HG03175 (cell line): ENCODE data around the gene CARM1.
"Not testable (repeated sequence)": the region's sequence is repeated elsewhere in the genome, so short reads cannot be mapped to it uniquely, and the experiment has no call there.

Experiments
- ATAC-seq: cut with Tn5 transposase; IDR thresholded peaks from one replicate; pipeline ENCODE4 v1.9.1; 2021; ENCODE audit warnings: mild to moderate bottlenecking, moderate library complexity; ENCODE audit not compliant: unreplicated experiment

Gene CARM1

DNA sequence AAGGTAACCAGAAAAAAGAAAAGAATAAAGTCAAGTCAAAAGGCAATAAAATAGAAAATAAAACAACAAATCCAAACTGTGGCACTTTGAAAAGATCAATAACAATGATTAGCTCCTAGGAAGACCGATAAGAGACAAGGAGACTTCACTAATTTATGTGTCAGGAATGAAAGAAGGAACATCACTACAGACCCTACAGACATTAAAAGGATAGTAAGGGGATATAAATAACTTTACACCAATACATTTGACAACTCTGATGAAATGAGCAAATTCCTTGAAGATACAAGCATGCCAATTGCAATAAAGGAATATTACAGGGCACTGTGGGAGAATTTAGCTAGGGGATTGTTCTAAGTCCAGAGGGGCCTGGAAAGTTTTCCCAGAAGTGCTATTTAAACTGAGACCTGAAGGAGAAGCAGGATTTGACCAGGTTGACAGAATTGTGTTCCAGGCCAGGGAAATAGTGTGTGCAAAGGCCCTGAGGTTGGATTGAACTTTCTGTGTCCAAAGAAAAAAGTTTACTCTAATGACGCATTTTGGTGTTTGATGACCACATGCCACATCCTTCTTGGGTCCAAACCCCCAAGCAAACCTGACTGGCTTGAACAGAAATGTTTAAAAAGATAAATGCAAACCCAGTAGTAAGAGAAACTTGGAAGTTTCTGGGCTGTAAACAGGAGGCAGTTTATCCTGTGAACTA is 24.7 kb upstream of the CARM1 start:
- no peak for ATAC-seq

DNA sequence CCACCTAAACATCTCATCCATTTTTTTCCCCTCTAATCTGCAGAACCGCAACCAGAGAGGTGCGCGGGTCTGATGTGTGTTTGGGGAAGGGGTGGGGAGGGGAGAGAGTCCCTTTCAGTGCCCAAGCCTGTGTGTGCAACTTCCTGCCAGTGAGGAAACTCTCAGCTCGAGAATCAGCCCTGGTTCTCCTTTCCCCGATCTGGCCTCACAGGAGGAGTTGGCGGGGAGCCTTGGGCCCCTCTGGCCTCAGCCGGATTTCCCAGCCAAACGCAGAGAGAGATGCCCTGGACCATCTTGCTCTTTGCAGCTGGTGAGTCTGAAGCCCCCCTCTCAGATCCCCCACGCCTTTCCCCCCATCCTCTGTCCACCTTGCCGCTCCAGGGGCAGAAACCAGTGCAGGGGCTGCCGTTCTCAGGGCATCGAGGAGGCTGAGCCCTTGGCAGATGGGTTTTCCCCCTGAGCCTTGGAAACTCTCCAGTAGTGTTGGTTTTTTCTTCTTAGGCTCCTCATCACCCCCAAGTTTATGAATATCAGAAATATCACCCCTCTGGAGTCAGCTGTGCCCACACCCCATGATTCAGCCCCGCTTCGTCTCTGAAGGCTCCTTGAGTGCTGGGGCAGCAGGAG is 23.0 kb upstream of the CARM1 start, which contains the start of gene C19orf38:
C19orf38 (plus strand) TSS at position 186 of the 627 bp plus-strand sequence; CDS start at position 280, 94 bp downstream.
- ATAC-seq: no peak

DNA sequence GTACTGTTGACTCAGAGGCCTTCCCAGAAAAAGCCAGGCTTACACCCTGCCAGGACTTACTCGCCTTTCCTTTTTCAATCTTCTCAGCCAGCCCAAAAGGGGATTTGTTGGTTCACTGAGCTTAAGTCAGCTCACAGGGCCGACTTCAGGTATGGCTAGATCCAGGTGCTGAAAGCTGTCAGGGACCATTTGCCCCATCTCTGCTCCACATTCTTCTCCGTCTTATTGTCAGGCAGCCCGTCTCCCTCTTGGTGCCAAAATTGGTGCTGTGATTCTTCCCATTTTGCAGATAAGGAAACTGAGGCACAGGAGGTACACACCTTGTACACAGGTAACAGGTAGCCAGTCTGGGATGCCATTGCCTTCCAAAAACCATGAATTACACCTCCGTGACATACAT is 20.7 kb upstream of the CARM1 start:
- ATAC-seq: no peak

DNA sequence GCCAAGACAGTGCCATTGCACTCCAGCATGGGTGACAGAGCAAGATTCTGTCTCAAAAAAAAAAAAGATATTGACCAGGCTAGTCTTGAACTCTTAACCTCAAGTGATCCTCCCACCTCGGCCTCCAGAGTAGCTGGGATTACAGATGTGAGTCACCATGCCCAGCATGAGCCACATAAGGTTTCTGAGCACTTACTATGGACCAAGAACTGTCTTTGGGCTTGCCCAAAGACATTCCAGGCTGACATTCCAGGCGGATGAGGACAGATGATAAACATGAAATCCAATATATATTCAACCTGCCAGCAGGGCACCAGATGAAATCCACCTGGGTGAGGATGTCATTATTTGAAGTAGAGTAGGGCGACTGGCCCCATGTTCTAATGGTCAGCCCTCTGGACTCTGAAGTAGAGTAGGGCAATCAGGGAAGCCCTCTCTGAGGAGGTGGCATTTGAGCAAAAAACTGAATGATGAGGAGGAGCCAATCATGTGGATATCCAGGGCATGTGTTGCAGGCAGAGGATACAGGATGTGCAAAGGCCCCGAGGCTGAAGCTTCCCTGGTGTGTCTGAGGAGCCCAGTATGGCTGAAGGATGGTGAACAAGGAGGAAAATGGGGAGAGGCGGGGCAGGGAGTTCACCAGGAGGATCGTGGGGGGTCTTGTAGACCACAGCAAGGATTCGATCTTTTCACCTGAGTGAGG is 19.1 kb upstream of the CARM1 start:
- no peak for ATAC-seq

DNA sequence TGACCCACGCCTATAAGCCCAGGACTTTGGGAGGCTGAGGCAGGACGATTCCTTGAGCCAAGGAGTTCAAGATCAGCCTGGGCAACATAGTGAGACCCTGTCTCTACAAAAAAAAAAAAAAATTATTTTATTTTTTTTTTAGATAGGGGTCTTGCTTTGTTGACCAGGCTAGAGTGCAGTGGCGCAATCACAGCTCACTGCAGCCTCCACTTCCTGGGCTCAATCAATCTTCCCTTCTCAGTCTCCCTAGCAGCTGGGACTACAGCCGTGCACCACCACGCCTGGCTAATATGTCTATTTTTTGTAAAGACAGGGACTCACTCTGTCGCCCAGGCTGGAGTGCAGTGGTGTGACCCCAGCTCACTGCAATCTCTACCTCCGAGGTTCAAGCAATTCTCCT is 18.4 kb upstream of the CARM1 start:
- no peak for ATAC-seq

DNA sequence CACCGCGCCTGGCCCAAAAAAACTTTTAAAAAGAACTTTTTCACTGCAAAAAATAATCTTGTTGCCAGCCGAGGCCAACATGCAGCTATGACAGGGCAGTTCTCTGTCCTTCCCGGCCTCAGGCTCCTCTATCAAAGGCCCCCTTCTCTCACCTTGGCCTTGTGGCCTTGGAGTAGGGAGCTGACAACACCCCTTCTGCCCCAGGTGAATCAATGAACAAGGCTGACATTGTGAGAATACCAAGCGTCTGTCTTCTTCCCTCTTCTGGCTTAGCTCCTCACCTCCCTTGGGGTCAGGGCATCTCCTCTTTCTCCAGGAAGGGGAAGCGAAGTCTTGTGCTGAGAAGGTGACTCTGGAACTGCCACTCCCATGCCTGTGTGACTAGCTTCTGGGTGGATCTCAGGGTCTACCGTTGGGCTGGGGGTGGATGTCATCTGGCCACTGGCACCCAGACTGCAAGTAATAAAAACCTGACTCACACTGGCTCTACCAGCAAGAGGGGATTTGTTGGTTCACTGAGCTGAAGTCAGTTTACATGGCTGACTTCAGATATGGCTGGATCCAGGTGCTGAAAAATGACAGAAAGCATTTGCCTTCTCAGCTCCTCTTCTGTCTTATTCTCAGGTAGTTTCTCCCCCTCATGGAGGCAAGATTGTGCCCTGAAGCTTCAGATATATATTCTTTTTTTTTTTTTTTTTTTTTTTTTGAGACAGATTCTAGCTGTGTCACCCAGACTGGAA is 16.8 kb upstream of the CARM1 start:
- no peak for ATAC-seq

DNA sequence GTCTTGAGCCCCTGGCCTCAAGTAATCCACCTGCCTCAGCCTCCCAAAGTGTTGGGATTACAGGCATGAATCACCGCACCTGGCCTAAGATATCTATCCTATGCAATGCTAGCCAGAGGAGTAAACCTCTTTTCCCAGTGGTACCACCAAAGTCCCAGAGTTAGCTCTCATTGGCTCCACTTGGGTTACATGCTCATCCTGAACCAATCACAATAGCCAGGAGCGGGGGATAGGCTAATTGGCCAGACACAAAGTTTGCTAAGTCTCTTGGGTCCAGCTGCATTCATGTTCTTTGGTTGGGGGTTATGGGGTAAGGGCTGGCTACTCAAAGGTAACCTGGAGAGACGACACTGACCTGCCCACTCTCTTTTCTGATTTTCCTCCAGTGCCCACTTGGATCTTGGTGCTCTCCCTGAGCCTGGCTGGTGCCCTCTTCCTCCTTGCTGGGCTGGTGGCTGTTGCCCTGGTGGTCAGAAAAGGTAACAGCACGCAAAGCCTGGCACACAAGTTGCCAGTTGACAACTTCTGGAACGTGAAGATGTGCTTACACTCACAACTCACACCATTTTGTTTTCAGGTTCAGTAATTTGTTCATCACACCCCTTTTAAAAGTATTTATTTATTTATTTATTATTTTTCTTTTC is 15.4 kb upstream of the CARM1 start:
- ATAC-seq: no peak

DNA sequence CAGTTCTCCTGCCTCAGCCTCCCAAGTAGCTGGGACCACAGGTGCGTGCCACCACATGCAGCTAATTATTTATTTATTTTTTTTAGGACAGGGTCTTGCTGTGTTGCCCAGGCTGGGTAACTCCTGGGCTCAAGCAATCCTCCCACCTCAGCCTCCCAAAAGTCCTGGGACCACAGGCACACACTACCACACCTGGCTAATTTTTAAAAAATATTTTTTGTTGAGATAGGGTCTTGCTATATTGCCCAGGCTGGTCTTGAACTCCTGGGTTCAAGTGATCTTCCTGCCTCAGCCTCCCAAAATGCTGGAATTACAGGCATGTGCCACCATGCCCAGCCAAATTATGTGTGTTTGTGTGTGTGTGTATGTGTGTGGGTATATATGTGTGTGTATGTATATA is 14.5 kb upstream of the CARM1 start:
- ATAC-seq: not testable (repeated sequence)

DNA sequence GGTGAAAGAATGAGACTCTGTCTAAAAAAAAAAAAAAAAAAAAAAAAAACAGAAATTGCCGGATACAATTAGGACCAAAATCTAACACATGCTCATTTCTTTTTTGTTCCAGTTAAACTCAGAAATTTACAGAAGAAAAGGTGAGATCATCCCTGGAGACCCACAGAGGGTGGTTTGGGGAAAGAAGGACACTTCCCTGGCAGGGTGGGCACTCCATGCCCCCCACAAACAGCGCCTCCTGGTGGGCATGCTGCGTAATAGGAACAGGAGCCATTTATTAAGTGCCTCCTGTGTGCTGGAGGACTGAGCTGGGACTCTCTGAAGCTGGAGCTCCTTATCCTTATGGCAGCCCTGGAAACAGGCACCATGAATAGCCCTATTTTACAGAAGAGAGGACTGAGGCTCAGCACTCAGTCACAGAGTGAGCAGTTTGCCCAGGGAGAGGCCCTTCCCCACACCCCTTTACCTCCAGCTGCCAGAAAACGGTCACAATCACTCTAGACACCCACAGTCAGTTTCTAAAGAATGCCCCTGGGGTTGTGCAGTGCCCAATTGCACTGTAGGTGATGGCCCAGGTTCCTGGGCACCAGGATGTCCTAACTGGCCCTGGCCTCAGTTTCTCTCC is 13.0 kb upstream of the CARM1 start:
- no peak for ATAC-seq

DNA sequence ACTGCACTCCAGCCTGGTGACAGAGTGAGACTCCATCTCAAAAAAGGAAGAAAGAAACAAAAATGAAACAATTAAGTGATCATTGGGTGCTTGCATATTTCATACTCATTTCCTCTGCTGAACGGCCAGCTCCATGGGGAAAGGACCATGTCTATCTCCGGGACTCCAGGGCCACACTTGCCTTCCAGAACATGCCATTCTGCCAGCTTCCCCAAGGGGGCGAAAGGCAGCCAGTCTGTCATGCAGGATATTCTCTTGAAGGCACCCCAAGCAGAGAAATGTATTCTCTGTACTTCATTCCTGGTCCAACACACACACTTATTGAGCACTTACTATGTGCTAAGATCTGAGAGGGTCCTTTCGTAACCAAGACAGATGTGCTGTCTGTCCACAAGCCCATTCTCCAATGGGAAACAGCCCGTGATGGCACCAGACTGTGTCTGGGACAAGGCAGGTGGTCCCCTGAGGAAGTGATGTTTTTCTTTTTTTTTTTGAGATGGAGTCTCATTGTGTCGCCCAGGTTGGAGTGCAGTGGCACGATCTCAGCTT is 10.2 kb upstream of the CARM1 start:
- no peak for ATAC-seq

DNA sequence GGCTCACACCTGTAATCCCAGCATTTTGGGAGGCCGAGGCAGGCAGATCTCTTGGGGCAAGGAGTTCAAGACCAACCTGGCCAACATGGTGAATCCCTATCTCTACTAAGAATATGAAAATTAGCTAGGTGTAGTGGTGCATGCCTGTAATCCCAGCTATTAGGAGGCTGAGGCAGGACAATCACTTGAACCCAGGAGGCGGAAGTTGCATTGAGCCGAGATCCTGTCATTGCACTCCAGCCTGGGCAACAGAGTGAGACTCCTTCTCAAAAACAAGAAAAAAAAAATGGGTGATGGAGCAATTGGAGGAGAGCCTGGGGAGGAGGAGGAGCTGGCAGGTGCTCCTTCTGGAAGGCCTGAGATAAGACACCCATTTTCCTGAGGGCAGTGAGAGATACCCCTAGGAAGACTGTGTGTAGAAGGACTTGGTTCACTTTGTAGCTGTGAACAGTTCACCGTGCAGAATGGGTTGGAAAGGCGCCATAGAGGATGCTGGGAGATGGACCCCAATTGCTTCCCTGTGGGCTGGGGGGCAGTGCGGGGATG is 8.7 kb upstream of the CARM1 start:
- no peak for ATAC-seq

DNA sequence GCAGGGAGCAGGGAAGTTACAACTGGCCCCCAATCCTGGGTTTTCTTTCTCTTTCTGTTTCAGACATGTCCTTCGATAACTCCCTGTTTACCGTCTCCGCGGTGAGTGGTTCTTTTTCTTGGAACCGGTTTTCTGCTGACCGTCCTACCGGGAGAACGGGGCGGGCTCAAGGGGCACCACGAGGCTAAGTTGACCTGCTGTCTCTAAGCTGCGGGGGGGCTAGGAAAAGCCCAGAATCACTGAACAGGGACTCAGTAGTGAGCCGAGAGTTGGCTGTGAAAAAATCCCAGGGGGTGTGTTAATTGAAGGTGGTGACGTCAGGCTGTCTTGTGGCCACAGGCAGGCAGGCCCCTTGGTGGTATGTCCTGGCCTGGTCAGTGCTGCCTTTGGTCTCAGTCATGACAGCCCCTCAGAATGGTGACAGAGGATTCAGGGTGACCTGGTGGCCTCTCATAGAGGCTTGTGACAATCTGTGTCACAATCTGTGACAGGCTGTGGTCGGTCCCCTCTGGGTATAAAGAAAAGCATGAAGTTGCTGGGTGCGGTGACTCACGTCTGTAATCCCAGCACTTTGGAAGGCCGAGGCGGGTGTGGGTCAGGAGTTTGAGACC is 8.1 kb upstream of the CARM1 start:
- no peak for ATAC-seq

DNA sequence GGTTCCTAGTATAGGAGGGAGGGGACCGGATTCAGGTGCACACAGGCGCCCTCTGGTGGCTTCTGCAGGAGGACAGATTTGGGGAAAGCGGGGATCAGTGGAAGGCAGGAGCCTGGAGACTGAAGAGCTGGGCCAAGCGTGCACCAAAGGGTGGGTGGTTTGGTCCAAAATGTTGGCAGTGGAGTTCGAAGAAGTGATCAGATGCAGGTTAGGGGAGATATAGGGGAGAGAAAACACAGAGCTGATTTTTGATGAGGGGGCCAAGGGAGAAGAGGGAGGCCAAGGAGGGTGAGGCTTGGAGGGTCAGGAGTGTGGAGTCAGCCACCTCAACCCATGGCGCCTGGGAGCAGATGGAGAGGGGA is 6.8 kb upstream of the CARM1 start:
- peak; percentile 55 for ATAC-seq

DNA sequence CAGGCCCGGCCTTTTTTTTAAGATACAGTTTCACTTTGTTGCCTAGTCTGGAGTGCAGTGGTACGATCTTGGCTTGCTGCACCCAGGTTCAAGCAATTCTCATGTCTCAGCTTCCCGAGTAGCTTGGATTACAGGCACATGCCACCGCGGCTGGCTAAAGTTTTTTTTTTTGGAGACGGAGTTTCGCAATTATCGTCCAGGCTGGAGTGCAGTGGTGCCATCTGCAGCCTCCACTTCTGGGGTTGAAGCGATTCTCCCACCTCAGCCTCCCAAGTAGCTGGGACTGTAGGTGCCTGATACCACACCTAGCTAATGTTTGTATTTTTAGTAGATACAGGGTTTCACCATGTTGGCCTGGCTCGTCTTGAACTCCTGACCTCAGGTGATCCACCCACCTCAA is 4.9 kb upstream of the CARM1 start:
- no peak for ATAC-seq

DNA sequence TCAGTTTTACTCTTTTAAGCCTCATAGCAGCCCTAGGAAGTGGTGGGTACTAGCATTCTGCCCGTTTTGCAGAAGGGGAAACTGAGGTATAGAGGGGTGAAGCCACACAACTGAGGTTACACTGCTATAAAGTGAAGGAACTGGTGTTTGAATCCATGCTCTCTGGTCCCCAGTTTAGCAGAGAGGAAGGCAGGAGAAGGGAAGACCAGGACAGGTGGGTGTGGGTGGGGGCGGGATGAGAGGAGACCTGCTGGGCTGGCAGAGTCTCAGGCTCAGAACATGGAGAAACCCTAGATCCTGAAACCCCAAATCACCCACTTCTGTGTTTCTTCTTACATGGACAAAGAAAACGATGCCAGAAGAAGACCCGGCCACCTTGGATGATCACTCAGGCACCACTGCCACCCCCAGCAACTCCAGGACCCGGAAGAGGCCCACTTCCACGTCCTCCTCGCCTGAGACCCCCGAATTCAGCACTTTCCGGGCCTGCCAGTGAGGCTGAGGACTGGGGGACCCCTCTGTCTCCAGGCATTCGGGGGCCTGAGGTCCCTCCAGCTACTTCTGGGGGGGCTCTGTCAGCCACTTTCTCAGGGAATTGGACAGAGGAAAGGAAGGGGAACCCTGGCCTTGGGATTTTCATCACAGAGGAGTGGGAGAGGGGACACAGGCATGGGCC is 2.3 kb upstream of the CARM1 start:
- no peak for ATAC-seq

DNA sequence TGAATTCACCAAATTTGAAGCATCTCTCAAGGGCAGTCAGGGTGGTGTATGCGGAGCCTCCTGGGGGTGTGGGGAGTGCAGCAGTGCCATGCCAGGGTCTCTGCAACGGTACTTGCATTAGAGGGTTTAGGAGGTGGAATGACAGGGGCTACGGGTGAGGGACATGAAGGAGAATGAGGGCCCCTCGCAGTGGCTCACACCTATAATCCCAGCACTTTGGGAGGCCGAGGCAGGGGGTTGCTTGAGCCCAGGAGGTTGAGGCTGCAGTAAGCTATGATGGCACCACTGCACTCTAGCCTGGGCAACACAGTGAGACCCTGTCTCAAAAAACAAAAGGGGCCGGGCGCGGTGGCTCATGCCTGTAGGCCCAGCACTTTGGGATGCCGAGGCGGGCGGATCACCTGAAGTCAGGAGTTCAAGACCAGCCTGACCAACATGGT is 1.5 kb upstream of the CARM1 start:
- not testable (repeated sequence) for ATAC-seq

DNA sequence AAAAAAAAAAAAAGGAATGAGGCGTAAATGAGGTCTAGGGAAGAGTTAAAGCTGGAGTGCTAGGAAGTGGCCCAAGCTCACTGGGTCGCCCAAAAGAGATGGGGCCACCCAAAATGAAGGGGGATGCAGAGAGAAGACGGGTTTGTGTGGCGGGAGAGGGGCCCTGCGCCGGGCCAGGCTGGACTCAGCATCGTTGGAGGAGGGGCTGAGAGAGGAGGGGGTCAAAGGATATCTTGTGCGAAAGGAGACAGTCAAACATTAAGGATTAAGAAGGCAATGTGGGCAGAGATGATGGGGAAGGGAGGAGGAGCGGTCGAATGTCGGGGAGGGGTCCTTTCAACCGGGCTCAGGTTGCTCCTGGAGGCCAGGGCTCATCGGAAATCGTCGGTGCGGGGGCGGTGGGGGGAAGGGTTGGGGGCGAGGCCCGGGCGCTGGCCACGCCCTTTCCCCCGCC is 825 bp upstream of the CARM1 start:
- ATAC-seq: no peak

DNA sequence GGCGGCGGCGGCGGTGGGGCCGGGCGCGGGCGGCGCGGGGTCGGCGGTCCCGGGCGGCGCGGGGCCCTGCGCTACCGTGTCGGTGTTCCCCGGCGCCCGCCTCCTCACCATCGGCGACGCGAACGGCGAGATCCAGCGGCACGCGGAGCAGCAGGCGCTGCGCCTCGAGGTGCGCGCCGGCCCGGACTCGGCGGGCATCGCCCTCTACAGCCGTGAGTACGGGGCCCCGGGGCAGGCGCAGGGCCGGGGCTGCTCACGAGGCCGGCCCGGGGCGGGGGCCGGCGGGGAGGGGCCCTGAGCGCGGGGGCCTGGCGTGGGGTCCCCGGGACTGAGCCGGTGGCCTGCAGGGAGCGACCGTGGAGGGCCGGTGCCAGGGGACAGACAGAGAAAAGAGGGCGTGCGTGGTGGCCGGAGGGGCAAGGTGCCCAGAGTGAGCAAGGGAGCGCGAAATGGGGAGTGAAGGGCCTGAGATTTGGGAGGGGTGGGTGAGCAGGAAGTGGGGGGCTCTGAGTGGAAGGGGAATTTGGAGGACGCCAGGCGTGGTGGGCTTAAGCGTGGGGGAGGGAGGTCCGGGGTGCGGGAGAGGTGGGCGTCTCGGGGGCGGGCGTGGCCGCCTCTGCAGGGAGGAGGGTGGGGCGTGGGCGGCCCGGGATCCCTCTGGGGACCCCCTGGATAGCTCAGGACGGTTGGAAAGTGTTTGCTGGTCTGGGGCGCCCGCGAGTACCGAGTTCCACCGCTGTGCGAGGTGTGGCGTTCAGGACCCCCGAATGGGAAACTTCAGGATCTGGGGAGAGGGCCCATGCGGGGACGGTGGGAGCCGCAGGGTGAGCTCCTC is 575 bp downstream of the CARM1 start:
- peak; percentile 3 for ATAC-seq
